Esophagus mucosa (tissue), 1 donor: ENCODE results near the gene PHACTR3. TPM values are rescaled to one million over a fixed set of nuclear protein-coding genes. Genes with fewer than 3 reads are reported as not detected.
"Not testable (repeated sequence)": the region's sequence is repeated elsewhere in the genome, so short reads cannot be mapped to it uniquely, and the experiment has no call there.

ENCODE experiments used
- ATAC-seq: fragments of 200-7000 bp; cut with Tn5 transposase; one replicate; pipeline ENCODE4 v1.9.1; 2020
- total RNA-seq: library from RNA; stranded (reverse); gene quantifications from one replicate; pipeline ENCODE4 v1.2.4, GENCODE V29; 2023
- donor health status: DM: yes; HTN: yes; CAD: no.

Gene PHACTR3
- total RNA-seq, 1 donor from 2014 or later, result not detected

- not testable (repeated sequence) for ATAC-seq
Observed at GRCh38 chr20:59890035-59890434, 285.7 kb downstream of the PHACTR3 start.

DNA sequence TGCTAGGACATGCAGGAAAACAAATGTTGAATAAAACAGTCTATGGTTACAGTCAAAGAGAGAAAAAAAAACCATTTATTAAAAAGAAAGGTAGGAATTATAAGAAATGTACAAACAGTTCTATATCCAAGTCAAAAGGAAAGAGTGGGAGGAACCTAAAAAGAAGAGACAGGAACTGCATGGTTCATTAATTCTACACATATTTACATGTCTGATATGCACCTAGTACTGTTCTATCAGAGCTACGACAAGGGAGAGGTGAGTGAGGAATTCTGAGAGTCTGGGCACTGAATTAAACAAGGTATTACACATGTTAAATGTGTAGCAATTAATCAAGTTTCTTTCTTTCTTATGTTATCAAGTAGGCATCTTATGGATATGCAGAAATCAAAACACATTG lies 287.2 kb downstream of the PHACTR3 start:
- ATAC-seq, result no peak

DNA sequence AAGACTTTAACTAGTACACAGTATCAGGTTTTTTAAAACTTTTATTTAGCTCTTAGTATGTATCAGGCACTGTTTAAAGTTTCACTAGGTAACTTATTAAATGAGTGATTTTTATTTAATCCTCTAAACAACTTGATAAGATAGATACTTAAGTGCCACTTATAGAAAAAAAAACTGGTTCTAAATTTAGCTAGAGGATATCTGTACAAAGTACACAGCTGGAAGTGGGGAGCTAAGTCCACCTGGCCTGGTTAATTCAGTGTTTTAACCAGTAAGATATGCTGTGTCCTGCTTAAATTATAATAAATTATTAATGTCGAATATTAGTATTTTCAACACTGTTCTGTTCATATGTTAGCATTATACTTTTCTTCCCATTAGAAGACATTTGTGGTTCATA lies 291.6 kb downstream of the PHACTR3 start:
- no peak for ATAC-seq
